Measurements from ENCODE around the gene TNNI2. TPM values are rescaled to one million over a fixed set of nuclear protein-coding genes. Genes with fewer than 3 reads are reported as not detected.

TNNI2 gene
- total and polyA plus RNA-seq, 4 donors: 0.22 to 0.28 TPM; not detected in 2

GRCh38 chr11:1889941-1890855 is 51.4 kb downstream of the TNNI2 start:
- Histone ChIP-seq H3K4me3 (ENCODE audit: low read depth in 1 of 3, low read length in 3 of 3) (no peak overlapping the region), H3K27me3 (ENCODE audit: control insufficient read depth in 4 of 4, insufficient read depth in 4 of 4, low read length in 3 of 4) (no peaks in the 10 kb centered on the region), H3K27ac (ENCODE audit: low read depth in 1 of 2, low read length in 2 of 2) (no peak overlapping the region), H3K4me1 (ENCODE audit: control insufficient read depth in 4 of 4, insufficient read depth in 4 of 4, low read length in 3 of 4) (peaks cover 0 to 6% (median 0%) of the 10 kb centered on the region in 4 donors), H3K9me3 (ENCODE audit: control insufficient read depth in 4 of 4, low read length in 3 of 4) (no peaks in the 10 kb centered on the region), H3K36me3 (ENCODE audit: control insufficient read depth in 4 of 4, insufficient read depth in 3 of 4, low read depth in 1 of 4, low read length in 3 of 4) (no peaks in the 10 kb centered on the region), H3K9ac (ENCODE audit: low read depth in 1 of 2, low read length in 2 of 2) (no peak overlapping the region)
- TF ChIP-seq YY1 (IDR thresholded peaks at IDR 0.05) (no peak), NR2F2 (IDR thresholded peaks at IDR 0.05) (no peak), HNF4A (conservative IDR thresholded peaks at IDR 0.05) (no peak), TAF1 (conservative IDR thresholded peaks at IDR 0.05) (no peak), HNF4G (IDR thresholded peaks at IDR 0.05) (no peak), GABPA (IDR thresholded peaks at IDR 0.05 in 1 of 2, conservative IDR thresholded peaks at IDR 0.05 in 1 of 2) (no peak), RXRA (IDR thresholded peaks at IDR 0.05) (no peak), RAD21 (IDR thresholded peaks at IDR 0.05) (no peak), REST (IDR thresholded peaks at IDR 0.05) (no peak), SP1 (IDR thresholded peaks at IDR 0.05) (no peak), FOXA1 (IDR thresholded peaks at IDR 0.05) (no peak), FOXA2 (IDR thresholded peaks at IDR 0.05) (no peak), JUND (IDR thresholded peaks at IDR 0.05) (no peak), EGR1 (IDR thresholded peaks at IDR 0.05; ENCODE audit: low read depth in 2 of 2) (no peak)
- TF ChIP-seq, protein P1, sequence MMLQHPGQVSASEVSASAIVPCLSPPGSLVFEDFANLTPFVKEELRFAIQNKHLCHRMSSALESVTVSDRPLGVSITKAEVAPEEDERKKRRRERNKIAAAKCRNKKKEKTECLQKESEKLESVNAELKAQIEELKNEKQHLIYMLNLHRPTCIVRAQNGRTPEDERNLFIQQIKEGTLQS (IDR thresholded peaks at IDR 0.05): no peak
- TF ChIP-seq, protein P2, sequence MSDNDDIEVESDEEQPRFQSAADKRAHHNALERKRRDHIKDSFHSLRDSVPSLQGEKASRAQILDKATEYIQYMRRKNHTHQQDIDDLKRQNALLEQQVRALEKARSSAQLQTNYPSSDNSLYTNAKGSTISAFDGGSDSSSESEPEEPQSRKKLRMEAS (IDR thresholded peaks at IDR 0.05): no peak
- TF ChIP-seq, protein P3, sequence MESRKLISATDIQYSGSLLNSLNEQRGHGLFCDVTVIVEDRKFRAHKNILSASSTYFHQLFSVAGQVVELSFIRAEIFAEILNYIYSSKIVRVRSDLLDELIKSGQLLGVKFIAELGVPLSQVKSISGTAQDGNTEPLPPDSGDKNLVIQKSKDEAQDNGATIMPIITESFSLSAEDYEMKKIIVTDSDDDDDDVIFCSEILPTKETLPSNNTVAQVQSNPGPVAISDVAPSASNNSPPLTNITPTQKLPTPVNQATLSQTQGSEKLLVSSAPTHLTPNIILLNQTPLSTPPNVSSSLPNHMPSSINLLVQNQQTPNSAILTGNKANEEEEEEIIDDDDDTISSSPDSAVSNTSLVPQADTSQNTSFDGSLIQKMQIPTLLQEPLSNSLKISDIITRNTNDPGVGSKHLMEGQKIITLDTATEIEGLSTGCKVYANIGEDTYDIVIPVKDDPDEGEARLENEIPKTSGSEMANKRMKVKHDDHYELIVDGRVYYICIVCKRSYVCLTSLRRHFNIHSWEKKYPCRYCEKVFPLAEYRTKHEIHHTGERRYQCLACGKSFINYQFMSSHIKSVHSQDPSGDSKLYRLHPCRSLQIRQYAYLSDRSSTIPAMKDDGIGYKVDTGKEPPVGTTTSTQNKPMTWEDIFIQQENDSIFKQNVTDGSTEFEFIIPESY (IDR thresholded peaks at IDR 0.05): no peak
- TF ChIP-seq, protein P4, sequence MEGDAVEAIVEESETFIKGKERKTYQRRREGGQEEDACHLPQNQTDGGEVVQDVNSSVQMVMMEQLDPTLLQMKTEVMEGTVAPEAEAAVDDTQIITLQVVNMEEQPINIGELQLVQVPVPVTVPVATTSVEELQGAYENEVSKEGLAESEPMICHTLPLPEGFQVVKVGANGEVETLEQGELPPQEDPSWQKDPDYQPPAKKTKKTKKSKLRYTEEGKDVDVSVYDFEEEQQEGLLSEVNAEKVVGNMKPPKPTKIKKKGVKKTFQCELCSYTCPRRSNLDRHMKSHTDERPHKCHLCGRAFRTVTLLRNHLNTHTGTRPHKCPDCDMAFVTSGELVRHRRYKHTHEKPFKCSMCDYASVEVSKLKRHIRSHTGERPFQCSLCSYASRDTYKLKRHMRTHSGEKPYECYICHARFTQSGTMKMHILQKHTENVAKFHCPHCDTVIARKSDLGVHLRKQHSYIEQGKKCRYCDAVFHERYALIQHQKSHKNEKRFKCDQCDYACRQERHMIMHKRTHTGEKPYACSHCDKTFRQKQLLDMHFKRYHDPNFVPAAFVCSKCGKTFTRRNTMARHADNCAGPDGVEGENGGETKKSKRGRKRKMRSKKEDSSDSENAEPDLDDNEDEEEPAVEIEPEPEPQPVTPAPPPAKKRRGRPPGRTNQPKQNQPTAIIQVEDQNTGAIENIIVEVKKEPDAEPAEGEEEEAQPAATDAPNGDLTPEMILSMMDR (IDR thresholded peaks at IDR 0.05; ENCODE audit: low read depth, low read length, missing input control): no peak
- no peak for DNase-seq (ENCODE audit: low spot score)
- WGBS: 85% methylated on average over 33 of the region's 33 CpGs

Small RNA genes lying within 50 kb of the gene (small RNA-seq; reads per million reads assigned to genes)
- gene AC051649.1 (not detected), gene MIR4298 (not detected)

Other genes starting within 250 kb of the TNNI2 start
- gene KRTAP5-2, start 240.7 kb upstream of the TNNI2 start, total RNA-seq: not detected
- gene KRTAP5-2, start 240.7 kb upstream of the TNNI2 start, polyA plus RNA-seq: under 1 TPM in 1 of 2 donors, not detected in 1; 0.08 TPM
- not detected for gene KRTAP5-3, start 230.5 kb upstream of the TNNI2 start, total RNA-seq
- not detected for gene KRTAP5-3, start 230.5 kb upstream of the TNNI2 start, polyA plus RNA-seq
- gene KRTAP5-4, start 216.8 kb upstream of the TNNI2 start, total RNA-seq: not detected
- gene KRTAP5-4, start 216.8 kb upstream of the TNNI2 start, polyA plus RNA-seq: not detected
- gene KRTAP5-5, start 209.2 kb upstream of the TNNI2 start, total RNA-seq: not detected
- not detected for gene KRTAP5-5, start 209.2 kb upstream of the TNNI2 start, polyA plus RNA-seq
- under 1 TPM in 1 of 2 donors, not detected in 1; 0.84 TPM for gene KRTAP5-6, start 141.8 kb upstream of the TNNI2 start, total RNA-seq
- 1 to 10 TPM in 1 of 2 donors, not detected in 1; 1.2 TPM for gene KRTAP5-6, start 141.8 kb upstream of the TNNI2 start, polyA plus RNA-seq
- gene IFITM10, start 88.4 kb upstream of the TNNI2 start, total RNA-seq: 1 to 10 TPM in 1 of 2 donors, under 1 TPM in 1; 0.65 to 8.5 TPM
- 1 to 10 TPM in 1 of 2 donors, under 1 TPM in 1; 0.14 to 2.9 TPM for gene IFITM10, start 88.4 kb upstream of the TNNI2 start, polyA plus RNA-seq
- 100 to 1,000 TPM; 310 to 374 TPM for gene CTSD, start 75.1 kb upstream of the TNNI2 start, total RNA-seq
- 100 to 1,000 TPM; 731 to 814 TPM for gene CTSD, start 75.1 kb upstream of the TNNI2 start, polyA plus RNA-seq
- gene SYT8, start 4.0 kb upstream of the TNNI2 start, total RNA-seq: under 1 TPM; 0.17 to 0.28 TPM
- gene SYT8, start 4.0 kb upstream of the TNNI2 start, polyA plus RNA-seq: under 1 TPM; 0.43 to 0.99 TPM
- 1 to 10 TPM; 5.0 to 7.7 TPM for gene LSP1, start 14.1 kb downstream of the TNNI2 start, total RNA-seq
- gene LSP1, start 14.1 kb downstream of the TNNI2 start, polyA plus RNA-seq: 1 to 10 TPM; 5.2 to 6.3 TPM
- gene PRR33, start 52.9 kb downstream of the TNNI2 start, total RNA-seq: not detected
- gene PRR33, start 52.9 kb downstream of the TNNI2 start, polyA plus RNA-seq: not detected
- under 1 TPM in 1 of 2 donors, not detected in 1; 0.14 TPM for gene TNNT3, start 80.7 kb downstream of the TNNI2 start, total RNA-seq
- under 1 TPM in 1 of 2 donors, not detected in 1; 0.06 TPM for gene TNNT3, start 80.7 kb downstream of the TNNI2 start, polyA plus RNA-seq
- gene MRPL23, start 108.4 kb downstream of the TNNI2 start, total RNA-seq: 10 to 100 TPM; 33.0 to 83.9 TPM
- gene MRPL23, start 108.4 kb downstream of the TNNI2 start, polyA plus RNA-seq: 10 to 100 TPM; 67.1 to 68.0 TPM
- over 10,000 TPM in 1 of 2 donors, 100 to 1,000 TPM in 1; 238 to 16,780 TPM for gene H19, start 158.9 kb downstream of the TNNI2 start, total RNA-seq
- 100 to 1,000 TPM; 194 to 426 TPM for gene H19, start 158.9 kb downstream of the TNNI2 start, polyA plus RNA-seq